IMR-90 (cell line): Measurements from ENCODE around the gene SLC48A1. TPM values are rescaled to one million over a fixed set of nuclear protein-coding genes. Genes with fewer than 3 reads are reported as not detected.

Source experiments
- ATAC-seq: fragments of 200-7000 bp; cut with Tn5 transposase; 2 replicates; pipeline ENCODE4 v1.9.1; 2020; ENCODE audit warnings: low read depth, mild to moderate bottlenecking, moderate library complexity
- BruUV-seq: library from RNA; stranded (reverse); fragments of 400-500 nt; replicated peaks from 2 replicates; lab custom pipeline; 2021; lab: Mats Ljungman, UMichigan
- CTCF ChIA-PET: fragments of 300-600 bp; formaldehyde crosslinking; extraction: SDS; loops from one replicate; lab custom pipeline; 2021; ENCODE audit warnings: antibody characterized with exemption; lab: Yijun Ruan, JAX
- POLR2A ChIA-PET: fragments of 300-600 bp; sonication (Branson Sonifier 250); formaldehyde crosslinking; loops from one replicate; lab custom pipeline; 2022; ENCODE audit warnings: antibody characterized with exemption; ENCODE audit not compliant: unreplicated experiment; lab: Charles Lee
- DNase-seq: peaks from one replicate; pipeline ENCODE4 v3.0.0; 2013
- H2AFZ ChIP-seq: replicated peaks from 2 replicates; pipeline ENCODE3; 2013; ENCODE audit warnings: low read length, mild to moderate bottlenecking; ENCODE audit not compliant: poor library complexity
- H2AK5ac ChIP-seq: 2 replicates; pipeline ENCODE4 v1.6.1; 2013; ENCODE audit warnings: low read depth, low read length, inconsistent platforms
- H2AK9ac ChIP-seq: replicated peaks from 2 replicates; pipeline ENCODE3; 2013; ENCODE audit warnings: mild to moderate bottlenecking, low read depth, low read length, moderate library complexity; ENCODE audit not compliant: poor library complexity
- H2BK120ac ChIP-seq: 2 replicates; pipeline ENCODE4 v1.6.1; 2013; ENCODE audit warnings: low read depth, low read length, inconsistent platforms
- H2BK15ac ChIP-seq: 3 replicates; pipeline ENCODE4 v1.6.1; 2013; ENCODE audit warnings: low read depth, low read length, inconsistent platforms
- H2BK20ac ChIP-seq: 2 replicates; pipeline ENCODE4 v1.6.1; 2013; ENCODE audit warnings: low read depth, mild to moderate bottlenecking, inconsistent platforms, low read length, moderate library complexity
- H2BK5ac ChIP-seq: 2 replicates; pipeline ENCODE4 v1.6.1; 2013; ENCODE audit warnings: mild to moderate bottlenecking, low read depth, low read length, inconsistent platforms; ENCODE audit not compliant: poor library complexity, severe bottlenecking
- H3K14ac ChIP-seq: replicated peaks from 2 replicates; pipeline ENCODE4 v1.6.1; 2013; ENCODE audit warnings: low read depth, low read length, inconsistent platforms
- H3K18ac ChIP-seq: 2 replicates; pipeline ENCODE4 v1.6.1; 2013; ENCODE audit warnings: low read depth, low read length, control low read depth
- H3K23ac ChIP-seq: 2 replicates; pipeline ENCODE4 v1.6.1; 2013; ENCODE audit warnings: low read depth, low read length, inconsistent platforms
- H3K27ac ChIP-seq: 2 replicates; pipeline ENCODE4 v1.5.1; 2013; ENCODE audit warnings: mild to moderate bottlenecking, control low read depth, low read length; ENCODE audit not compliant: insufficient read depth
- H3K27me3 ChIP-seq: 2 replicates; pipeline ENCODE4 v1.6.1; 2013; ENCODE audit warnings: low read length; ENCODE audit not compliant: control insufficient read depth, insufficient read depth
- H3K36me3 ChIP-seq: 2 replicates; pipeline ENCODE4 v1.6.1; 2013; ENCODE audit warnings: low read length, mixed read lengths; ENCODE audit not compliant: control insufficient read depth, insufficient read depth
- H3K4ac ChIP-seq: 2 replicates; pipeline ENCODE4 v1.6.1; 2013; ENCODE audit warnings: low read depth, low read length, inconsistent platforms
- H3K4me1 ChIP-seq: 2 replicates; pipeline ENCODE4 v1.6.1; 2013; ENCODE audit warnings: low read length, mixed read lengths; ENCODE audit not compliant: control insufficient read depth, insufficient read depth
- H3K4me2 ChIP-seq: 2 replicates; pipeline ENCODE4 v1.6.1; 2013; ENCODE audit warnings: low read depth, mild to moderate bottlenecking, control low read depth, low read length, moderate library complexity
- H3K4me3 ChIP-seq: 2 replicates; pipeline ENCODE4 v1.5.1; 2013; ENCODE audit warnings: low read depth, mild to moderate bottlenecking, control low read depth, low read length, moderate library complexity; ENCODE audit not compliant: insufficient read depth
- H3K56ac ChIP-seq: 2 replicates; pipeline ENCODE4 v1.6.1; 2013; ENCODE audit warnings: low read length, inconsistent platforms; ENCODE audit not compliant: insufficient read depth; ENCODE audit errors: extremely low read depth
- H3K79me1 ChIP-seq, 2 experiments: 2 replicates each; pipeline ENCODE4 v1.6.1; 2013; ENCODE audit warnings: low read length in 2 of 2, inconsistent platforms in 1 of 2, low read depth in 1 of 2
- H3K9ac ChIP-seq: 2 replicates; pipeline ENCODE4 v1.6.1; 2013; ENCODE audit warnings: low read depth, low read length, control low read depth
- H3K9me1 ChIP-seq: 2 replicates; pipeline ENCODE4 v1.6.1; 2013; ENCODE audit warnings: low read length, inconsistent platforms; ENCODE audit not compliant: insufficient read depth
- H3K9me3 ChIP-seq: 2 replicates; pipeline ENCODE4 v1.6.1; 2013; ENCODE audit warnings: low read length; ENCODE audit not compliant: control insufficient read depth, insufficient read depth
- H4K20me1 ChIP-seq: 2 replicates; pipeline ENCODE4 v1.6.1; 2013; ENCODE audit warnings: low read length, inconsistent platforms; ENCODE audit not compliant: insufficient read depth
- H4K5ac ChIP-seq: 2 replicates; pipeline ENCODE4 v1.6.1; 2013; ENCODE audit warnings: mild to moderate bottlenecking, low read depth, low read length, control low read depth
- H4K8ac ChIP-seq, 2 experiments: 2 replicates each; pipeline ENCODE4 v1.6.1; 2013; ENCODE audit warnings: low read depth in 2 of 2, low read length in 2 of 2, control low read depth in 1 of 2, inconsistent platforms in 1 of 2
- H4K91ac ChIP-seq: 2 replicates; pipeline ENCODE4 v1.6.1; 2013; ENCODE audit warnings: low read depth, low read length, inconsistent platforms; ENCODE audit not compliant: insufficient read depth
- BHLHE40 ChIP-seq: fragments of 150-350 bp; IDR thresholded peaks from 2 replicates; pipeline ENCODE4 v1.6.1; 2016; ENCODE audit warnings: mild to moderate bottlenecking, low read depth, low read length
- CEBPB ChIP-seq: IDR thresholded peaks from 2 replicates; pipeline ENCODE4 v1.6.1; 2012; ENCODE audit warnings: low read depth, low read length, improper control_type of control experiment
- CHD1 ChIP-seq: IDR thresholded peaks from 2 replicates; pipeline ENCODE4 v1.6.1; 2012; ENCODE audit warnings: low read depth, low read length, improper control_type of control experiment
- ELK1 ChIP-seq: fragments of 150-350 bp; IDR thresholded peaks from 2 replicates; pipeline ENCODE4 v1.6.1; 2016; ENCODE audit warnings: low read depth, mild to moderate bottlenecking, low read length, moderate library complexity, borderline replicate concordance
- FOS ChIP-seq: fragments of 150-350 bp; IDR thresholded peaks from 2 replicates; pipeline ENCODE4 v1.6.1; 2016; ENCODE audit warnings: low read depth, low read length
- MAFK ChIP-seq: IDR thresholded peaks from 2 replicates; pipeline ENCODE4 v1.6.1; 2012; ENCODE audit warnings: low read depth, low read length, improper control_type of control experiment
- MAZ ChIP-seq: IDR thresholded peaks from 2 replicates; pipeline ENCODE4 v1.6.1; 2012; ENCODE audit warnings: low read depth, mild to moderate bottlenecking, low read length, improper control_type of control experiment, moderate library complexity, borderline replicate concordance
- MXI1 ChIP-seq: IDR thresholded peaks from 2 replicates; pipeline ENCODE4 v1.6.1; 2012; ENCODE audit warnings: low read depth, mild to moderate bottlenecking, low read length, moderate library complexity, borderline replicate concordance
- NFE2L2 ChIP-seq: fragments of 150-350 bp; IDR thresholded peaks from 2 replicates; pipeline ENCODE4 v1.6.1; 2016; ENCODE audit warnings: low read depth, mild to moderate bottlenecking, low read length
- POLR2A ChIP-seq: IDR thresholded peaks from 2 replicates; pipeline ENCODE4 v1.6.1; 2012; ENCODE audit warnings: mild to moderate bottlenecking, low read depth, low read length
- RAD21 ChIP-seq: IDR thresholded peaks from 2 replicates; pipeline ENCODE4 v1.6.1; 2012; ENCODE audit warnings: low read length, improper control_type of control experiment
- RCOR1 ChIP-seq: IDR thresholded peaks from 2 replicates; pipeline ENCODE4 v1.6.1; 2012; ENCODE audit warnings: mild to moderate bottlenecking, low read length, improper control_type of control experiment; ENCODE audit not compliant: insufficient replicate concordance
- RFX5 ChIP-seq: IDR thresholded peaks from 2 replicates; pipeline ENCODE4 v1.8.0; 2012; ENCODE audit warnings: low read depth, mild to moderate bottlenecking, low read length, moderate library complexity
- SMC3 ChIP-seq: fragments of 150-350 bp; IDR thresholded peaks from 2 replicates; pipeline ENCODE4 v1.6.1; 2016; ENCODE audit warnings: low read depth, mild to moderate bottlenecking, antibody characterized with exemption, low read length, moderate library complexity
- USF2 ChIP-seq: fragments of 150-350 bp; IDR thresholded peaks from 2 replicates; pipeline ENCODE4 v1.6.1; 2017; ENCODE audit warnings: mild to moderate bottlenecking, antibody characterized with exemption, low read length, low read depth
- WGBS, 2 experiments: methylation state at CpG; one replicate each; pipeline versions ENCODE4 v1.1.5 to v1.1.7; 2013; ENCODE audit warnings: missing lambda C conversion rate in 2 of 2; ENCODE audit not compliant: insufficient read length in 1 of 2; ENCODE audit errors: extremely low coverage in 2 of 2; 5-methylcytosine and 5-hydroxymethylcytosine counted together
- dilution Hi-C: fragments of 300-500 bp; cut with HindIII; formaldehyde crosslinking; loops from one replicate; pipeline ENCODE4 v1.14.3; 2018; ENCODE audit warnings: low sequenced_read_pairs; ENCODE audit not compliant: unreplicated experiment
- in situ Hi-C: fragments of 300-500 bp; cut with MboI; formaldehyde crosslinking; loops from 3 replicates; pipeline ENCODE4 v1.14.3; 2019; ENCODE audit warnings: low sequenced_read_pairs, inconsistent platforms, mixed read lengths
- intact Hi-C: fragments of 100-400 bp; cut with micrococcal nuclease; formaldehyde crosslinking; loops from 2 replicates; pipeline ENCODE4 v1.10.0; 2022
- polyA plus RNA-seq, 3 experiments: library from polyadenylated mRNA; depleted of rRNA; stranded (reverse); fragments of >200 nt; gene quantifications; 2 replicates each; pipeline ENCODE4 v1.2.3, GENCODE V29; 2012; ENCODE audit warnings: low replicate concordance in 1 of 3
- total RNA-seq: library from RNA; depleted of rRNA; stranded (reverse); fragments of >200 nt; gene quantifications from 2 replicates; pipeline ENCODE4 v1.2.3, GENCODE V29; 2012
- TF ChIP-seq, protein P1 (sequence below): conservative IDR thresholded peaks from 2 replicates; pipeline ENCODE4 v1.5.1; 2012; ENCODE audit warnings: mild to moderate bottlenecking, low read depth, low read length, improper control_type of control experiment

SLC48A1 gene
- total and polyA plus RNA-seq, 2 of the 4 experiments (the other 2 are of a cell fraction) = 4.8 to 5.9 TPM

GRCh38 chr12:47782372-47782770, 9.3 kb downstream of the SLC48A1 start:
- Histone ChIP-seq H2AK5ac (no peak overlapping the region), H2BK120ac (no peak overlapping the region), H4K20me1 (peaks cover 11% of the 10 kb centered on the region; the same call in 1 of the 2 replicates), H3K4me3 (no peak overlapping the region), H3K4ac (no peak overlapping the region), H3K23ac (no peak overlapping the region), H3K36me3 (peaks cover 51% of the 10 kb centered on the region), H2AK9ac (no peak overlapping the region), H2AFZ (no peak overlapping the region), H3K4me2 (no peak overlapping the region), H2BK20ac (no peak overlapping the region), H4K91ac (no peak overlapping the region), H3K9ac (no peak overlapping the region), H2BK5ac (no peak overlapping the region), H3K9me1 (no peaks in the 10 kb centered on the region), H4K8ac (no peak overlapping the region), H3K27me3 (no peaks in the 10 kb centered on the region), H3K14ac (no peak overlapping the region), H2BK15ac (no peak overlapping the region), H3K27ac (no peak overlapping the region), H3K9me3 (no peaks in the 10 kb centered on the region), H3K79me1 (peaks cover 0 to 8% of the 10 kb centered on the region in 2 experiments; a peak in 3 of 4 replicates), H3K18ac (no peak overlapping the region), H4K5ac (no peak overlapping the region), H3K56ac (no peak overlapping the region), H3K4me1 (peaks cover under 1% of the 10 kb centered on the region)
- ATAC-seq = no peak
- 95% methylated on average over 5 of the region's 8 CpGs; no CpG with 5 or more reads in 1 of the 2 experiments for WGBS, 2 experiments
- ChIA-PET POLR2A (no interaction called here), CTCF (interaction anchor here (0.8 kb wide), 1 partner anchor 57 kb away, joined by 3 read pairs; no protein-coding TSS in a partner anchor)
- intact Hi-C loops (no loop called here), in situ Hi-C loops (no loop called here), dilution Hi-C loops (loop anchor here (10.0 kb wide), 1 partner anchor 62 kb away; no protein-coding TSS in a partner anchor)
- no TSS peak for BruUV-seq
- no peak for DNase-seq
- TF ChIP-seq CEBPB (no peak), CHD1 (no peak), MAZ (no peak), ELK1 (no peak), RFX5 (no peak), USF2 (no peak), RAD21 (no peak), MXI1 (no peak), MAFK (no peak), RCOR1 (no peak), POLR2A (no peak), BHLHE40 (no peak), FOS (no peak), NFE2L2 (no peak), SMC3 (no peak)
- TF ChIP-seq, protein P1, sequence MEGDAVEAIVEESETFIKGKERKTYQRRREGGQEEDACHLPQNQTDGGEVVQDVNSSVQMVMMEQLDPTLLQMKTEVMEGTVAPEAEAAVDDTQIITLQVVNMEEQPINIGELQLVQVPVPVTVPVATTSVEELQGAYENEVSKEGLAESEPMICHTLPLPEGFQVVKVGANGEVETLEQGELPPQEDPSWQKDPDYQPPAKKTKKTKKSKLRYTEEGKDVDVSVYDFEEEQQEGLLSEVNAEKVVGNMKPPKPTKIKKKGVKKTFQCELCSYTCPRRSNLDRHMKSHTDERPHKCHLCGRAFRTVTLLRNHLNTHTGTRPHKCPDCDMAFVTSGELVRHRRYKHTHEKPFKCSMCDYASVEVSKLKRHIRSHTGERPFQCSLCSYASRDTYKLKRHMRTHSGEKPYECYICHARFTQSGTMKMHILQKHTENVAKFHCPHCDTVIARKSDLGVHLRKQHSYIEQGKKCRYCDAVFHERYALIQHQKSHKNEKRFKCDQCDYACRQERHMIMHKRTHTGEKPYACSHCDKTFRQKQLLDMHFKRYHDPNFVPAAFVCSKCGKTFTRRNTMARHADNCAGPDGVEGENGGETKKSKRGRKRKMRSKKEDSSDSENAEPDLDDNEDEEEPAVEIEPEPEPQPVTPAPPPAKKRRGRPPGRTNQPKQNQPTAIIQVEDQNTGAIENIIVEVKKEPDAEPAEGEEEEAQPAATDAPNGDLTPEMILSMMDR = no peak
